ENCODE data around the gene AMH.

DNA sequence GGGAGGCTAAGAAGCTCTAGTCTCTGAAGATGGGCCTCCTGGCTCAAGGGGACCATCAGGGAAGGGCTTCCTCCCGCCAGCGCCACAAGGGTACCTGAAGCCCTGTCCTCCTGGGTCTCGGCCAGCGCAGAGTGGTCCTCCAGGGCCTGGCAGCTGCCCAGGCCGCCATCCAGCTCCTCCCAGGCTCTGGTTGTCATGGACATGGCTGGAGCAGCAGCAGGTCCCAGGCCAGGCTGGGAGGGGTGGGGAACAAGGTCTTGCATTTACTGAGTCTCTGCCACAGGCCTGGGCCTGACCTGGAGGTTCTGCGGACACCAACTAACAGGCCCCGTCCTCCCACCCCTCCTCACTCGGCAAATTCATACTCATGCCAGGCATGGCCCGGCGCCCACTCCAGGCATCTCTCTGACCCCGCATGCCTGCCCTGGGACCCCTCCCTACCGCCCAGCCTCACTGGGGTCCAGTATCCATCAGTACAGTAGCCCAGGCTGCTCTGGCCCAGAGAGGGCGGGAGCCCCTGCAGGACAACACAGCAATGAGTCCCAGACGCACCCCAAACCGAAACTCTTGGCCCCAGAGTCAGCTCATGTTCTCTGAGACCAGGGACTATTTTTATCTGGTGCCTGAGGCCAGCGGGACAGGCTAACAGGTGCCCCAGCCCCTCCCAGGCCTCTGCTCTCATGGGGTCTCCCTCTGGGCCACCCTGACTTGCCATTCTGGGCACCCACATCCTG is 6.2 kb downstream of the AMH start:
- TF ChIP-seq, protein P1, sequence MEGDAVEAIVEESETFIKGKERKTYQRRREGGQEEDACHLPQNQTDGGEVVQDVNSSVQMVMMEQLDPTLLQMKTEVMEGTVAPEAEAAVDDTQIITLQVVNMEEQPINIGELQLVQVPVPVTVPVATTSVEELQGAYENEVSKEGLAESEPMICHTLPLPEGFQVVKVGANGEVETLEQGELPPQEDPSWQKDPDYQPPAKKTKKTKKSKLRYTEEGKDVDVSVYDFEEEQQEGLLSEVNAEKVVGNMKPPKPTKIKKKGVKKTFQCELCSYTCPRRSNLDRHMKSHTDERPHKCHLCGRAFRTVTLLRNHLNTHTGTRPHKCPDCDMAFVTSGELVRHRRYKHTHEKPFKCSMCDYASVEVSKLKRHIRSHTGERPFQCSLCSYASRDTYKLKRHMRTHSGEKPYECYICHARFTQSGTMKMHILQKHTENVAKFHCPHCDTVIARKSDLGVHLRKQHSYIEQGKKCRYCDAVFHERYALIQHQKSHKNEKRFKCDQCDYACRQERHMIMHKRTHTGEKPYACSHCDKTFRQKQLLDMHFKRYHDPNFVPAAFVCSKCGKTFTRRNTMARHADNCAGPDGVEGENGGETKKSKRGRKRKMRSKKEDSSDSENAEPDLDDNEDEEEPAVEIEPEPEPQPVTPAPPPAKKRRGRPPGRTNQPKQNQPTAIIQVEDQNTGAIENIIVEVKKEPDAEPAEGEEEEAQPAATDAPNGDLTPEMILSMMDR (conservative IDR thresholded peaks at IDR 0.05; ENCODE audit: low read depth, low read length), result no peak
- TF ChIP-seq POLR2A (IDR thresholded peaks at IDR 0.05; ENCODE audit: low read depth, low read length) (no peak), BHLHE40 (IDR thresholded peaks at IDR 0.05; ENCODE audit: low read depth, low read length) (no peak), SMC3 (IDR thresholded peaks at IDR 0.05; ENCODE audit: low read depth, low read length) (no peak), CEBPB (IDR thresholded peaks at IDR 0.05; ENCODE audit: low read depth, low read length) (no peak), RAD21 (IDR thresholded peaks at IDR 0.05; ENCODE audit: low read length) (no peak), FOS (IDR thresholded peaks at IDR 0.05; ENCODE audit: low read depth, low read length) (no peak), RFX5 (IDR thresholded peaks at IDR 0.05; ENCODE audit: low read depth, low read length) (no peak), RCOR1 (IDR thresholded peaks at IDR 0.05; ENCODE audit: insufficient replicate concordance, low read length) (no peak)
- TF ChIP-seq, protein P2, sequence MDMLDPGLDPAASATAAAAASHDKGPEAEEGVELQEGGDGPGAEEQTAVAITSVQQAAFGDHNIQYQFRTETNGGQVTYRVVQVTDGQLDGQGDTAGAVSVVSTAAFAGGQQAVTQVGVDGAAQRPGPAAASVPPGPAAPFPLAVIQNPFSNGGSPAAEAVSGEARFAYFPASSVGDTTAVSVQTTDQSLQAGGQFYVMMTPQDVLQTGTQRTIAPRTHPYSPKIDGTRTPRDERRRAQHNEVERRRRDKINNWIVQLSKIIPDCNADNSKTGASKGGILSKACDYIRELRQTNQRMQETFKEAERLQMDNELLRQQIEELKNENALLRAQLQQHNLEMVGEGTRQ (IDR thresholded peaks at IDR 0.05; ENCODE audit: low read depth, low read length), result no peak

All from IMR-90 (cell line).